NCI-H1105 treated with DMSO at 0.1 percent for 48 hours (cell line): ENCODE measurements around the gene XYLT1.

ENCODE experiments used
- DNase-seq: peaks from one replicate; lab custom pipeline; 2025; lab: John Stamatoyannopoulos, UW

XYLT1 gene

DNA sequence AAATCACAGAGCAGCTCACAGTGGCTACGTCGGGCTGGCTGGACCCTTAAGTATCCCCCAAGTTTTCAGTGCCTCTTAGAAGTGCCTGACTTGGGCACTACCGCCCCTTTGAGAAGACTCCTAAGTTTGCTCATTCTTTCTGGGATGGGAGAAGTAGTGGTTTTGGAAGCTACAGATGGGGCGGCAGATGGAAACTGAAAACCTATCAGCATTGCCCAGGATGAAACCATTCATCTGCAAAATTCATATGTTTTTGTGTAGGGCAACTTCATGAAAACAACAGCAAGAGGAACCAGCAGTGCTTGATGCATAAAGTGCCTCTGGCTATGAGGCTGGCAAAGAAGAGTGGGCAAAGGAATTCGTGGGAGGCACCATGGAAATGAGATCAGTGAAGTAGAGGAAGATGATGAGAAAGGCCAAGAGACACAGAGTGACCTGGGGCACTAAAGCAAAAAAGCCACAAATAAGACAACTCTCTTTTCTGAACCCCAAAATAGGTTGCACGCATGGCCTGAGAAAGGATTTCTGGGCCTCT lies 277.1 kb downstream of the XYLT1 start:
- no peak for DNase-seq

DNA sequence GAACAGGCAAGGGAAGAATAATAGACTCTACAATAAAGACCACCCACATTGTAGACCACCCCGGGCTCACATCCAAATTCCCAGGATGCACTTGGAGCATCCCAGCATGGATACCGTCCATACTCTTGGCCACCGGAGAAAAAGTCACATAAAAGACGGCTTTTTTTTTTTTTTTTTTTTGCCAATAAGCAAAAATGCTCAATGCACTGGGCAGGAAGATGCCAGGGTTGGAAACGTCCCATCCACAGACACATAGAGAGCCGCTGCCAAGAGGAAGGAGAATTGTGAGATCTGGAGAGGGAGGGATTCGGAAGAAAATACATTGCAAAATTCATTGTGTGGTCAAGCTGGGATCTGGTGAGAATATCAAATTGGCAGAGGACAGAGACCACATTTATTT lies 286.7 kb downstream of the XYLT1 start:
- DNase-seq, result no peak

DNA sequence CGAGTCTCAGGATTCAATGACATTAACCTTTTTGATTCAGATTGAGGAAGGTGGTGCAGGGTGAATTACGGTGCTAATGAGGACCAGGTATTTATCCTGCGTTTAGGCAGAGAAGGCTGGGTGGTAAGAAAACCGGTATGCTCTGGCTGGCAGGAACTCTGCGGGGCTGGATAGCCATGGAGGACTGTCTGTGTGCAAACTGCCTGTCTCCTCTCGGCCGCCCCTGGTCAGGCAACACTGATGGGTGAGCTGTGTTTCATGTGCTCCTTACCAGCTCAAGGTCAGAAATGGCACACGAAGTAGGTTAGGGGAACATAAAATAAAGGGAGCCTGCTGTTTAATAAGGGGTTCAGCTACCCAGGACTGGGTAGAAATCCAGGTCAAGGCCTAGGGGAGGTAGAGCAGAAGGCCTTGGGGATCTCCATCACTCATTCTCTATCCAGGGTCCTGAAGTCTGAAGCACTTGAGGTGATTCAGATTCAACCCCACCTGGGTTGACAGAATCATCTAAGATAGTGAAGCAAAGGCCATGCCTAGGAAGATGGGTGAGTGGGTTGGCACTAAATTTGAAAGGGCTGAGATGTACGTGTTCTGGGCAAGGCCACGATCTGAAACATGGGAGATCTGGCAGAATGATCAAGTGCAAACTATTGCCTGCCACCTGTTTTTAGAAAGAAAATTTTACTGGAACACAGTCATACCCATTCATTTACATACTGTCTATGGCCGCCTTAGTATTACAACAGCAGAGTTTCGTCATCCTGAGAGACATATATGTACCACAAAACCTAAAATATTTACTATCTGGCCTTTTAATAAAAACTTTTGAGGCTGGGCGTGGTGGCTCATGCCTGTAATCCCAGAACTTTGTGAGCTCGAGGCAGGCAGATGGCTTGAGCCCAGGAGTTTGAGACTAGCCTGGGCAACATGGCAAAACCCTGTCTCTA lies 292.5 kb downstream of the XYLT1 start:
- DNase-seq, result no peak

DNA sequence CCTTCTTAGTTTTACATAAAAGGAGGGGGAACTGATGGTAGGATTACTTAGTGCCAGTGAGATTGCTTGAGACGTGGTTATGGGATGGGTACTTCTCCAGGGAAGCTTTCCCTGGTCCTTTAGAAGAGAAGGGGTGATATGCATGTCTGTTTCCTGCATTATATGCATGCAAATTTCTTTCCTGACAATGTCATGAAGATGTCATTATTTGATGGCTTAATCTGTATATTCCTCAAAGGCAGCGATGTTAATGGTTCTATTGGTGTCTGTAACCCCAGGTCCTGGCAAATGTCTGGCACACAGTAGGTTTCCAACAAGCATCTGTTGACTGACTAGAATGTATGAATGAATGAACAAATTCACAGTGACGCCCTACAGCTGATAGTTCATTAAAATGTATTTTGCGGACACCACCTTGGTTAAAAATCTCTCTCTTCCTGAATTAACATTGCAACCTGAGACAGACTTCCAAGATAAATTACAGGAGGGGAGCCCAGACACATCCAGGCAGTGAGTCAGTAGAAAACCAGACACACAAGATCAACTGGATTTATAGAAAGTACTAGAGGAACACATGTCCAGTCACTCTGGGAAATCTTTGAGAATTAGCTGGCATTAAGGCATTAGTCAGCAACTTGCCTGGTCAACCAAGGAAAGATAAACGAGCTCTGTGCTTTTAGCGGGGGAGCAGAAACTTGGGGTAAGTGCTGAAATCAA lies 293.4 kb downstream of the XYLT1 start:
- no peak for DNase-seq

DNA sequence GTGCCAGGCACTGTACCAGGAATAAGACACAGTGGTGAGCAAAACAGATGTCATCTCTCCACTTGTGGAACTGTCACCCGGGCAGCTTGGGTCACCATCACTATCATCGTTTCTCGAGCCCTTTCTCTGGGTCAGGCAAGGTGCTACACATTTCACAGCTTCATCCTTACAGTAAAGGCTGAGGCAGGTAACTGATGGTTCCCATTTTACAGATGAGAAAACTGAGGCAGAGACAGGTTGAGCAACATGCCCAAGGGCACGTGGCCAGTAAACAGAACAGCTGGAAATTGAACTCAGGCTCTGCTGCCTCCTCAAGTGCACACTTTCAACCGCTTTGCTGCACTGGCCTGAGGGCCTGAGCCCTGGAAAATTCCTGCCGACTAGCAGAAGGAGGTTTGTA lies 294.6 kb downstream of the XYLT1 start:
- no peak for DNase-seq

DNA sequence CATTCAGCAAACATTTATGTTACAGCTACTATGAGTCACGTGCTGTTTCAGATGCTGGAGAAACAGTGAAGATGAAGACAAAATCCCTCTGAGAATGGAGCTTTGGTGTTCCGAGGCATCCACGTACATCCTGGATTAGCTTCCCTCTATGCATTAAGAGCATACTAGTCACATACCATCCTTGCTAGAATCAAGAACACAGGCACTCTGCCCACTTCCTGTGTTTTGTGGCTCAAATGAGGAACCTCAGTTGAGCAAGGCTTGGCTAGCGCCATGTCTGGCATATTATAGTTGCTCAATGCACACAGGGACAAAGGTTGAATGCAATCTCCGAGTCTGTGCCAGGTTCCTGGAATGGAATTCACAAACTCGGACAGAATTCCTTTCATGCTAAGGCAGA lies 297.5 kb downstream of the XYLT1 start:
- no peak for DNase-seq

DNA sequence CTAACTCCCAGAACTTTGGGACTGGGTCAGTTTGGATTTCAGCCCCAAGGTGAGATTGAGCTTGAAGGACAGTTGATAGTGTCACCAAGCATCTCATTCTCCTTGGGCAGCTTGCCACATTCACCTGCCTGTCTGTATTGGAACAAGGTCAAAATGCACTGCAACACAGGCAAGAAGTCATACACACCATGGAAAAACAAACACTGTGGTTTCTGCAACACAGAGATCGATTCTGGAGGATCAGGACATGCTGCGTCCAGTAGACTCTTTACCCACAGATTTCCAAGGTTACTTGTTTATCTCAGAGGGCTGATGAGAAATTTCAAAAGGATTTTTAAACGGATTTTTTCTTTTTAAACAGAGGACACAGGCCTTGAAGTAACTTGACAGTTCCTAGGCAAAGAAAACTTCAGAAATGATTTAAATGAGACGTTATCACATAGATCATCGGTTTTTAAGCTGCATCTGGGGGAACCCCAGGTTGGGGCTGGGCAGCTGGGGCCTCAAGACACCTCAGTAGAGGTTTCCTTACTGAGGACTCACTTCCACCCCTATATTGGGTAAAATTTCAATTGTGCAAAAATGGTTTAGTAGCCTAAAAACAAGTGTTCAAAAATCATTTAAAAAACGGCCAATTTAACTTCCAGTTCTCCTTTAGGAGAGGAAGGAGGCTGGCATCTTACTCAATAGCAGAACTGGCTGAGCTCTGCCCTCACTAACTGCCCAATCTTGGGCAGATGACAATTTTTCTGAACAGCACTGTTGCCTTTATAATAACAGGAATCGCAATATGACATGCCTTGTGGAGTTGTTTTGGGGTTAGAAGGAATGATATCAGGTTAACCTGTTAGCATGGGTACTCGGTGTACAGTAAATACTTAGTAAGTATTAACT lies 299.3 kb downstream of the XYLT1 start:
- DNase-seq, result no peak

DNA sequence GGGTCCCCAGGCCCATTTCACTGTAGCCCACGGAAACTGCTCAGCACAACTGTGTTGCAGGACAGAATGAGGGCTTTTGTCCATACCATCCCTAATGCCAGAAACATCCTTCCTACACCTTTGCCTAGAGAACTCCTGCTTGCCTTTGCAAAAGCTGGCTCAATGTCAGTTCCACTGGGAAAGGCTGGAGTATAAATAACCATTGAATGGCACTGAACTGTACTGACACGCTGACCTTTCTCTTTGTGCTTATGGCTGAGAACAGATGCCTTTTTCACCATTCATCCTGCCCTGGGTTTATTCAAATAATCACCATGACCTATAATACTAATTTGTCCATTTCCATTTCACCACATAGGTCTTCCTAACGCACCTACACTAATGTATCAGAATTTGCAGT lies 300.3 kb downstream of the XYLT1 start:
- no peak for DNase-seq

DNA sequence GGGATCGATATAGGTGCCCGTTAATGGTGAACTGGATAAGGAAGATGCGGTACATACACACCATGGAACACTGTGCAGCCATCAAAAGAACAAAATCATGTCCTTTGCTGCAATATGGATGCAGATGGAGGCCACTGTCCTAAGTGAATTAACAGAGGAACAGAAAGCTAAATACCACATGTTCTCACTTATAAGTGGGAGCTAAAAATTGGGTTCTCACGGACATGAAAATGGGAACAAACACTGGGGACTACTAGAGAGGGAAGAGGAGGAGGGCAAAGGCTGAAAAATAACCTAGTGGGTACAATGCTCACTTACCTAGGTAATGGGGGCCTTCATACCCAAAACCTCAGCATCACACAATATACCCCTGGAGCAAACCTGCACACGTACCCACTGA lies 302.6 kb downstream of the XYLT1 start:
- DNase-seq, result no peak

DNA sequence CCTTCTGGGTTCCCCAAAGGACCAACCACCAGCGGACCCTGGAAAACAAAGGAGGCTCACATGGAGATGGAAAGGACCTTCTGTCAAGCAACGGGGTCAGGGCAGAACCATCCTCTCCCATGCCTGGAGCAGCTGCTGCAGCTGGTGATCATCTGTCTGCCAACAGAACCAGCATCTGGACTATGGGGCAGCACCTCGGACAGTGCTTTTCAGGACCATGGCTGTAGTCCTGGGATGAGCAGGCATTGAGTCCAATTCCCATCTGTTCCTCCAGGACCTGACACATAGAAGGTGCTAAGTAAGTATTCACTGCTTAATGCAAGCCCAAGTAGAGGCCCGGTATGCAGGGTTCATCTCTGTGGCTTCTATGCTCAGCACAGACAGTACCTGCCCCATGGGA lies 304.7 kb downstream of the XYLT1 start:
- no peak for DNase-seq

DNA sequence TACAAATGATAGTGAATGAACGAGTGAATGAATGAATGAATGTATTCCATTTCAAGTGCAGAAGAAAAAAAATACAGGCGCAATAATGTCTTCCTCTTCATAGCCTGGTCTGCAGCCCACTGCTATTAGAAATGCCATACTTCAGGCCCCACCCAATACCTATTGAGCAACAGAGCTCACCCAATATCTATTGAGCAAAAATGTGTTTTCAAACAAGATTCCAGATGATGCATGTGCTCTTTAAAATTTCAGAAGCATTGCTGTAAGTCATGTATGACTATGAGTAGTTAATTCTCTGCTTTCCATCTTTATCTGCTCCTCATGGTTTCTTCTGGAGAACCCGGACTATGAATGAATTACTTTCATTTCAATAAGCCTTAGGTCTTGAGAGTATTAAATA lies 308.2 kb downstream of the XYLT1 start:
- no peak for DNase-seq

DNA sequence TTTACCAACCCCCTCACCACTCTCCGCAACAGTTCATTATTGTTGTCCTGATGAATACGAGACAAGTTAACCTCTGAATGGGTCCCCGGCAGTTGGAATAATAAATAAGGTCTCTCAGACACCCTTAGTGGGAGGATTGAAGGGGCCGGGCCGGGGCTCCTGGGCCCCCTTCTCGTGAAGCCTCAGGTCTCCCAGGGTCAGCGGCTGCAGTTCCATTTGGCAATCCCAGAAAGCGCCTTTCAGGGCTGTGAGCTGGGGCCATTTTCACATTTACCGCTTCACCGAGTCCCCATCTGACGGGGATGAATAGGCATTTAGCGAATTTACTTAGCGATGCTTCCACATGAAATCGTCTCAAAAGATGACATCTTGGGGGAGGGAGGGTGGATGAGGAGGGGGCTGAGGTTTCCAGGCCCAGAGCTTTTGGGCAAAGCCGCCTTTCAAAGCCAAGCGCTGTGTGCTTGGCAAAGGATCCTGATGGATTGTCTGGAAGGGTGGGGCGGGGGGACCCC lies 309.8 kb downstream of the XYLT1 start:
- peak; percentile 67 for DNase-seq

DNA sequence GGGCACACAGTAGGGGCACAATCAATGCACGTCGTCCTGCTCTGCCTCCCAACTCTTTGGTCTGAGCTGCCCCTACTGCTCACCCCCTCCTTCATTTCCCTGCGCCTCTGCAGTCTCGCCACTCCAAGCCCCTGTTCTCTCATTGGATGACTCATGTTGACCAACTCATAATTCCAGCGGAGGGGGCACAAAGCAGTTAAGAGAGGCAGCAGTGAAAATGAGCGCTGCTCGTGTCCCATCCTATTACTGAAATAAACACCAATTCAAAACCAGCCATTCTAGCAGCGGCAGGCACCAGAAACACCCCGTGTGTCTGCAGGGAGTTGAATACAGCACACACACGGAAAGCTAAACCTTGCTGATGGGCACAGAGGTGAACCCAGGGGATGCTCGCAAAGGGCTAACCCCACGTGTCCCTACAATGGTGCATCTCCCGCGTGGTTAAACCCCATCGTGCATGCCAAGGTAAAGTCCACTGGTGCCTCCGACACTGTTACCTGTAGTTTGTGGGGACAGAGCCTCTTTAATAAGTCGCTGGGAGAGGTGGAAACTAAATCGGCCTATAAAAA lies 310.4 kb downstream of the XYLT1 start:
- DNase-seq, result peak; percentile 68

DNA sequence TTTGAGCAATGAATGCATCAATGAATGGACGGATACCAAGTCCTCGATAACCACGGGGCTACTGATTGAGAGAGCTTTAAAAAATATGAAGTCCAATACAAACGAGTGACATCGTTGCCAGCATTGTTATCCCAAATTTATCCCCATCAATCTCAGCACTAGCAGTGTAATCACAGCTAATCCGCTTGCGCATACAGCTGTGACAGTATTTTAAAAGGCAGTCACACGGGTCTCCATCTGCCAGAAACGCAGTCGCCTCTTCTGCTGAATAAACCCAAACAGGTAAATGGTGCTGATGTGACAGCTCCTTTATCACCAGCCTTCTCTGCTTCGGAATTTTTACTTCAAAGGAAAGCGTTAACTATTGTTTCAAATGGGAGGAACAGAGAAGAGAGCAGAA lies 311.1 kb downstream of the XYLT1 start:
- DNase-seq, result no peak

DNA sequence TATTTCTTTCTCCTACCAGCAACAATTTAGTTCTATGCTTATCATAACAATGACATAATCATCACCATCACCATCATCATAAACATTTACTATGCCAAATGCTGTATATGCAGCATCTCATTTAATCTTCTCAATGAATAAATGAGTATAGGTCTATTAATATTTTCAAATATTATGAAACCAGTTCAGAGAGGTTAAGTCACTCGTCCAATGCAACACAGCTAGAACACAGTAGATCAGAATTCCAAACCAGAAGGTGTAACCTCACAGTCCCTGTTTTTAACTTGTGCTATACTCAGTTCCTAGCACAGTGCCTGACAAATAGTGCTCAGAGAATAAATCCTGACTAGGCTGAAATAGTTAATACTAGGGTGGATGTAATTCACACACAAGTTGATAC lies 314.8 kb downstream of the XYLT1 start:
- no peak for DNase-seq

DNA sequence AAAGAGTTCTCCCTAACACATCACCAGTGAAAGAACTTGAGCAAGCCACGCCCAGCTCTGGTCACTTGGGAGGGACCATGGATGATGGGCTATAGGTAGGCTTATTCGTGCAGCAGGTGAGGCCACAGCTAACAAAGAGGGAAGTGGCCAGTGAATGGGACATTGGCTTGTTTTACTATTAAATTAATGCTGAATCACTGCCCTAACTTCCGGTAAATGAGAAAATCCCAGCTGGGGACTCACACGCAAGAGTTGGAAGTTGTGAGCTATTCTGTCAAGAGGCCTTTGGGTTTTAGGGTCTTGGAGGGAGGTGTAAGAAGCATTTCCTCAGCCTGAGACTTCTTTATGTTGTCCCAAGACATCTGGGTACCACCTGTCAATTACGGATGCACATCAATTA lies 315.3 kb downstream of the XYLT1 start:
- no peak for DNase-seq

DNA sequence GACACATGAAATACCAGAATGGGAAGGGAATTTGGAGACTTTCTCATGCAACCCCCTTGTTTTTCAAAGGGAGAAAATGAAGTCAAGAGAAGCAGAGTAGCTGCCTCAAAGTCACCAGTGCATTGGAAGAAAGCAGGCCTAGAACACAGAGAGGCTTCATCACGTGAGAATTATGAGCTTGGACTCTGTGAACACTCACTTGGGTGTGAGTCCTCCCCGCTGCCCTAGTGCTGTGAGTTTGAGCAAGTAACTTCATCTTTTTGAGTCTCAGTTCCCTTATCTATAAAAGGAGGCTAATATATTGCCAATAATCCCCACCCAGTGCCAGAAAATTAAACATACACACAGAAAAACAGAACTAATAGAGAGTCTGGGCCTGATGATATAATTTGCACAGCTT lies 315.8 kb downstream of the XYLT1 start:
- no peak for DNase-seq

DNA sequence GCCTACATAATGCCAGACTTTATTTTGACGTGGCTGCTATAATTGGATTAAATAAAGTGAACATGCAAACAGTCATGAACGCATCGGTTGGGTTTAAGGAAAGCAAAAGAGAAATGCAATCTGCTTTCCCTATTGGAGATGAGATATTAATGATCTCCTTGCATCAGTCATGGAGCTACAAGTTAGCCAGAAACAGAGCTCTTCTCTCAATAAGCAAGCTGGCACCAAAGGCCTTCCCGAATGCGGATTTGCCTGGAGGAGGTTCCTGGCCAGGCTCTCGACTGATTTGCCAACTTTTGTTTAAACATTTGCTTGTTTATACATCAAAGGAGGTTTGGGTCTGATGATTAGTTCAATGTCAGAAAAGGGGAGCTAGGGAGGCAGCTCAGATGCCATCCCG lies 318.4 kb downstream of the XYLT1 start:
- no peak for DNase-seq

DNA sequence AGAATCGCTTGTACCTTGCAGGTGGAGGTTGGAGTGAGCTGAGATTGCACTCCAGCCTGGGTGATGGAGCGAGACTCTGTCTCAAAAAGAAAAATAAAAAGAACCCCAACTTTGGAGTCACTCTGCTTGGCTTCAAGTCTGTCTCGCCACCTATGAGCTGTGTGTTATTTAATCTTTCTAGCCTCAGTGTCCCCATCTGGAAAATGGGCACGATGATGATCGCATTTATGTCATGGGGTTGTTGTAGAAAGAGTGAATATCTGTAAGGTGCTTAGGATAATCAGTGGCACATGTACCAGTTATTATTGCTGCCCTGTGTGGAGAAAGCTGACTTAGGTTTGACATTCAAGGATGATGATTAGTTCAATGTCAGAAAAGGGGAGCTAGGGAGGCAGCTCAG lies 319.4 kb downstream of the XYLT1 start:
- DNase-seq, result no peak

DNA sequence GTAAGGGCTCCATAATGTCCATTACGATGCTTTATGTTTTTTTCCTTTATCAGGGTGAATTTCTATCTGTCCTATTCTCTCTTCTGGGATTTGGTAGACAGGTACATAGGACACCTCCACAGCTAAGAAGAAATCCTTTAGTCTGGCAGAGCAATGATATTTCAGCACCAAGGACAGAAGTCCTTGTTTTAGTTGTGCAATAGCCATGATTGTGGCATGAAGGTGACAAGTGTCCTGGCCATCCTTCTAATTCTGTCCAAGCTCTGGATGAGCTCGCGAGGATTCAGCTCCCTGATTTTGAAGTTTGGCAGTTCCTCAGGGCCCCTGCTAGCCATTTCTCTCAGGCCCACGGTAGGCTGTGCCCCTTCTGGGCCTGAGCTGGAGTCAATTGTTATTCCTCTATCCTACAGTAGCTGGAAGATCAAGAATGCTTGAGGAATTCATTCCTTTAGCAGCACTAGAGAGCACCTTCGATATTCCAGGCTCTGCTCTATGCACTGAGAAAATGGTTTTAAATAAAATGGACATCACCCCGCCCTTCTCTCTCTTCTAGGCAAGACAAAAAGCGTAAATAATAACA lies 320.8 kb downstream of the XYLT1 start:
- no peak for DNase-seq

DNA sequence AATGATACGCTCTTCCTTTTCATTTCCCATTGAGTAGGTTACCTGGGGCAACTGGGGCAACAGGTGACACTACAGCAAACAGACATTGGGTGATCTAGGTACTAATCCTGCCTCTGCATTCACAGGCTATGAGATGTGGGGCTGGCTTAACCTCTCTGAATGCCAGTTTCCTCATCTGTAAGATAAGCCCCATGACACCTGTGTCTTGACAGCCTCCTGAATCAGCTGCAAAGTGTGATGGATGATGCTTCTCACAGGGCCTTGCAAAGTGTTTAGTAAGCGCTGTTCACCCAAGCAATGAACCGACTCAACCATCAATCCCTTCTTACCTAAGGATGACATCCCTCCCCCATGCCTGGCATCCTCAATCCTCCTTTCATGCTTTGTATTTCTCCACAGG lies 322.8 kb downstream of the XYLT1 start:
- no peak for DNase-seq
